EL (cell line): ENCODE data around the gene MEGF6.

Experiments used
- DNase-seq: peaks from one replicate; pipeline ENCODE4 v3.0.0-alpha.2; 2016

Gene MEGF6

DNA sequence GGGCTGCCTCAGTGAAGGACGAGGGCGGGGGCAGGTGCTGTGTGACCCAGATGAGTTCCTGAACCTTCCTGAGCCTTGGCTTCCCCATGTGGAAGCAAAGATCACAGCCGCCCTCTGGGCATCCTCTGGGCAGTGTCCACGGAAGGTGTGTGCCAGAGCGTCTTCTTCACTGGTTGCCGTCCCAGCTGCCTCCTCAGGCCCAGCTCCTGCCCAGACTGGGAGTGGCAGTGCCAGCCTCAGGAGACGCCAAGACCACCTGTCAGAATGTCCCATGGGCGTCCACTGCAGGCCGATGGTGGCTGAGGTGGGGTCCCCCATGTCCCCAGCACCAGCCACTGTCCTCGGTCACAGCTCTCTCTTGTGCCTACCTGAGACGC is 146.7 kb downstream of the MEGF6 start:
- no peak for DNase-seq

DNA sequence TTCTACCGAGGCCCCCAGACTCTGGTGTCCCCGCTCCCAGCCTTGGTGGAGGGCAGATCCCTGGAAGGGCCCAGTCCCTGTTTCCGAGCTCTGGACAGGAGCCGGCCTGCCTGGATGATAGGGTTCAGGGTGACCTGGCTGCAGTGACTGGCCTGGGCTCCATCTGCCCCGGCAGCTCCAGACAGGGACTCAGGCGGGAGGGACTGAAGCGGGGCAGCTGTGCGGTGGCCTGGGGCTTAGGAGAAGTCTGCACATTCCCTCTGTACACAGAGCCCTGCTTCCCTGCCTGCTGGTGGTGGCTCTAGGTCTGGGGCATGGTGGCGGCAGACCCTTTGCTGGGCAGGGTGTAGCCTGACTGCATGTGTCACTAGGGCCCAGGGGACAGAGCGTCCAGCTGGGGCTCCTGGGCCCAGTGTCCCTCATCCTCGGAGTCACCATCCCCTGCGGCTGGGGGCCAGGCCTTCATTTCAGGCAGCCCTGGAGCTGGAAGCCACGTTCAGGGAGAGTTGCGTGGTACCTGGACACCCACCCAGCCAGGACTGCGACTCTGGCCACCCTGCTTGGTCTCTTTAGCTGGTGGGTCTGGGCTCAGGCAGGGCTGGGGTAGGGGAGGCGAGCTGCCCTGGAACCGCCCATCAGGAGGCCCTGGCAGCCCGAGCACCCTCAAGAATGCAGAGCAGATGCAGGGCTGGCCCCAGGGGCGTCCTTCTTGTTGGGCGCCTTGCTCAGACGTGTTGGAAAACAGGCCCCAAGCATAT is 147.2 kb downstream of the MEGF6 start:
- no peak for DNase-seq

DNA sequence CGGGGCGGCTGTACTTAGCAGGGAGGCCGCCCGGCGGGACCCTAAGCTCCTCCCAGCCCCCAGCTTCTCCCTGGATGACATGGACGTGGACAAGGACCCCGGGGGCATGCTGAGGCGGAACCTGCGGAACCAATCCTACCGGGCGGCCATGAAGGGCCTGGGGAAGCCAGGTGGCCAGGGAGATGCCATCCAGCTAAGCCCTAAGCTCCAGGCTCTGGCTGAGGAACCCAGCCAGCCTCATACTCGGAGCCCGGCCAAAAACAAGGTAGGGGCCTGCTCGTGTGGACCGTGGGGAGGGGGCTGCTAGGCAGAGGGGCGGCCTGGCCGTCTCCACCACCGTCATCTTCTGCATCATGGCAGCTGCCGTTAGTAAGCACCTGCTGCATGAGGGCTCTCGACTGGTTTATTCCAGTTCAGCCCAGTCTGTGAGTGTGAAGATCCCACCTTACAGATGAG is 147.9 kb downstream of the MEGF6 start:
- DNase-seq: no peak

DNA sequence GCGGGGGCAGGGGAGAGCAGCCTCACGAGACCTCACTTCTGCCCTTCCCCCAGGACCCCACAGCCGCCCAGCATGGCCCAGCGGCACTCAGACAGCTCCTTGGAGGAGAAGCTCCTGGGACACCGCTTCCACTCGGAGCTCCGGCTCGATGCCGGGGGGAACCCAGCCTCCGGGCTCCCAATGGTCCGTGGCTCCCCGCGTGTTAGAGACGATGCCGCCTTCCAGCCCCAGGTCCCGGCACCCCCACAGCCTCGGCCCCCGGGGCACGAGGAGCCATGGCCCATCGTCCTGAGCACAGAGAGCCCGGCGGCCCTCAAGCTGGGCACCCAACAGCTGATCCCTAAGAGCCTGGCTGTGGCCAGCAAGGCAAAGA is 148.3 kb downstream of the MEGF6 start:
- no peak for DNase-seq

DNA sequence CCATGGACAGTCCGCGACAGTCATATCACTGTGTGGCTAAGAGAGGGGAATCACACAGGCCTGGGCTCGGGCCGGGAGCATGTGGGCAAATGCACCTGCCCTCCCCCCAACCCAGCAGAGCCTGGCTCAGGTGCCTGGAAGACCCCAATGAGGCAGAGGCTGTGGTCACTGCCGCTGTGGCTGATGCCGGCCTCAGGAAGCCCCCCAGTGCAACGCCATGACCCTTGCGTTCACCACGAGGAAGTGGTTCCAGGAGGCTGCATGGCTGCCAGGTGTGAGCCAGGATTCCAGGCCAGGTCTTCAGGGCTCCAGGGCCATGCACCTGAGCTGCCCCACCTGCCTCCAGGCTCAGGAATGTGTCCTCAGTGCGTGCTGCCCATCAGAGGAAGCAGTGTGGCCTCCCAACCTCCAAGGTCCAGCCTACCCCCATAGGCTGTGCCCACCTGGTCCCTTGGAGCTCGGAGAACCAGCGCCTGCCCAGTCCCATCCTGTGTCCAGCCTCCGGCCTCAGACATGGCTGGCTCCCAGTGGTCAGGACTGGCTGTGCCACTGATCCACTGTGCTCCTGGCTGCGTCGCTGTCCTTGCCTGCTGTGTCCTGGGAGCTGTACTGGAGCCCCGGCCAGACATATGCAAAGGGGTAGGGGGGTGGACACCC is 148.8 kb downstream of the MEGF6 start:
- no peak for DNase-seq

DNA sequence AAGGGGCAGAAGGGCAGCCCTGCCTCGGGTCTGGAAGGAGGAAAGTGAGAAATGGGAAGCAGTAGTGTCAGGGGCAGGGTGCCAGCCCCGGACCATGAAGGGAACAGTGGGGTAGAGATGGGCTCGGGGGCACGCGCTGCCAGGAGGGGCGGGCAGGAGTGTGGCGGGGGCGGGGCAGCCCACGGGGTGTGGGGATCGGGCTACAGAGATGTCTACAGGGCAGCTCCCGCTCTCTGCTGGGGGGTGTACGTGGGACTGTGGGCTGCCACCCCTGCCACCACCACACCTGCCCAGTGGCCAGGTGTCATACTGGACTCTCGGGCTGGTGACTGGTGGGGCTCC is 149.4 kb downstream of the MEGF6 start:
- DNase-seq: no peak

DNA sequence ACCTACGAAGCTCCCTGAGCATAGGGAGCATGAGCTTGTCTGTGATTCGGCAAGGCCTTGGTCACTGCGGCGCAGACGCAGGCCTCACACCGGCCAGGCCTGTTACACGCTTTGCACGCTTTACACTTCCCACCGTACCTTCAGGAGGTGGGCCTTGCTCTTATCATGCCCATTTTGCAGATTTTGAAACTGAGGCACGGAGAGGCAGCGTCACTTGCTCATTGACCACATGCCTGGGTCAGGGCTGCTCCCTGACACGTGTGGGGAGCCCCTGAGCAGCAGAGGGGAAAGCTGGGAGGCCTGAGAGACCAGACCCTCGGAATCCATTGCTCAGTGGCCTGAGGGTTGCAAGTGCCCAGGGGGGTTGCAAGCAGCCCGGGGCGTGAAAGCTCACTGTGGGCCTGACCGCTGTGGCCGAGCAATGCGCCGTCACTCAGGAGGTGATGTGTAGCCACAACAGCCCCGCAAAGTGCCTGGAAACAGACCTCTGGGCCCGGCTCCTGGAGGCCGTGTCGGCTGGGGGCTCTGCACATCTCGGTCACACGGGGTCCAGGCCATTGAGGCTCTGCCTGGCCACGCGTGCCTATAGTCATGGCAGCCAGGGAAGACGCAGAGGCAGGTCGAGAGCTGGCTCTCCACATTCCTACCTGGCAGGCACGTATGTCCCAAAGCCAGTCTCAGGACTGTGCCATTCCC is 149.9 kb downstream of the MEGF6 start:
- DNase-seq: no peak

DNA sequence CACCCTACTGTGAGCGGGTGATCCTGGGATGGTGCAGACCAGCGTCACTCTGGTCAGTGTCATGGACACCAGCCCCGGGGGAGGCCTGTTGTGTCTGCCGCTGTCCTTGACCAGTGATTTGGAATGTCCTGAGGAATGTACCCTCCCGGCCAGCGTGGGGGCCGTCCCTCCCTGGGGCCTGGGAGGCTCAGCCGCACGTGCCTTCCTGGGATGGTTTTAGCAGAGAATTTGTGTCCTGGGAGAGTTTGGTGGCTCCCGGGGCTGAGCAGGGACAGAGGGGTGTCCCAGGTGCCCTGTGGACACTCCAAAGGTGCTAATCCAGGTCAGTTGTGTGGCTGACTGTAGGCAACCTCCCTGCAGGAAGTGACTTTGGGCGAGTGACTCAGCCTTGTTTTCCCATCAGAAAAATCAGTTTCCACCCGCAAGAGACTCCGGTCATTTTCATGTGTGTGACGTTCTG is 150.6 kb downstream of the MEGF6 start:
- peak; percentile 42 for DNase-seq

DNA sequence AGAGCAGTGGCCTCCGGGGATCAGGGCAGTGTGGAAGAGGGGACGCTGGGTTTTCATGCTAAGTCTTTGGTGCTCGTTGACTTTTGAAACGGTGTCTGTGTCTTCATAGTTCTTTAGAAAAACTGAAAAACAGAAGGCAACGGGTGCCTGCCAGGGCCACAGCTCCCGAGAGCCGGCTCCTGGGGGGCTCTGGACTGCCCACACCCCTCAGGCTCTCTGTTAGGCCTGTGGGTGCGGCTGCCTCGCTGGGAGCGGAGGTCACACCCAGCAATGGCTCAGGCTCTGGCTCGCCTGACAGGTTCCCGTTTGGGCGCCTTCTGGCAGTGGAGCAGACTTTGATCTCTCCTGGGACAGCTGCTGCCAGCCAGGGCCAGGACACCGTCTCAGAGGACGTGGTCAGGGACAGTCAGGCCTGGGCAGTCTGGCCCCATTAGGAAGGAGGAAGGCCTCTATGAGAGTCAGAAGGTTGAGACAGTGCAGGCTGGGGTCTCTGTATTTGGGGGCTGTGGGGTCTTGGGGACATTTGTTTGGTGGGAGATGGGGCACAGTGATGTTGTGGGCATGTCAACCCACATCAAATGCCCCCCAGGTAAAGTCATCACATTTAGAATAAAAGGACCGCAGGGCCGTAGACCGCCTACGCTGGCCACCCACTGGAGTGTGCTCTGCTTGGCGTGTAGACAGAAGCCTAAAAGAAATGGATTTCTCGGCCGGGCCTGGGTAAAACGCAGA is 151.2 kb downstream of the MEGF6 start:
- DNase-seq: no peak

DNA sequence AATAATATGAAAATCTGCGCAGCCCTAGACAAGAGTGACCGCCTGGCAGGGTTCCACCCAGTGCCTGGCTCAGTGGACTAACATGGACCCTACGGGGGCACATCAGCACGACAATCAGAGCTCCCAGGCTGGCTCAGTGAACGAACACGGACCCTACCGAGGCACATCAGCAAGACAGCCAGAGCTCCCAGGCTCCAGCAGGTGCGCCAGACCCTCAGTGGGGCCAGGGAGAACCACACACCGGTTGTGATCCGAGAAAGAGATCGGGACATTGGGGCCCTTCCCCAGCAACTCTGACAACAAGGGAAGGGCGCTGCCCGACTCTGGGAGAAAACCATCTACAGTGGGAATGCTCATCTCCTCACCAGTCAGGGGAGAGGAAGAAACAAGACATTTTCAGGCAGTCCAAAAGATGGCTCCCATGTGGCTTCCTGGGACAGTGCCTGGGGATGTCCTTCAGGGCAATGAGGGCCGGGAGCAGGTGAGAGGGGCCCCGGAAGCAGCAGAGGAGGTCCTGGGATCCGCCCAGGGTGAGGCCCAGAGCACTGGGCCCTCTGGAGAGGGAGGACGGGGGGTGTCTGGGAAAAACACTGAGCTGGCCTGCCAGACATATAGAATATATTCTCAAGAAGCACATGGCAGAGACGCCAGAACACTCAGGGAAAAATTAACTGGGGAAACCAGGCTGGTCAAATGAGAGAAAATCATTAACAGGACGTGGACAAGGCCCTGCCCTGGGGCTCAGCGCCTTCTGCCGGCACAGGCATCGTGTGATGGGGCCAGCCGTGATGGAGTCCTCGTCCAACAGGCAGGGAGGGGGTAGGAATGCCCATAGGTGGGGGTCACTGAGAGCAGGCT is 152.0 kb downstream of the MEGF6 start:
- DNase-seq: no peak

DNA sequence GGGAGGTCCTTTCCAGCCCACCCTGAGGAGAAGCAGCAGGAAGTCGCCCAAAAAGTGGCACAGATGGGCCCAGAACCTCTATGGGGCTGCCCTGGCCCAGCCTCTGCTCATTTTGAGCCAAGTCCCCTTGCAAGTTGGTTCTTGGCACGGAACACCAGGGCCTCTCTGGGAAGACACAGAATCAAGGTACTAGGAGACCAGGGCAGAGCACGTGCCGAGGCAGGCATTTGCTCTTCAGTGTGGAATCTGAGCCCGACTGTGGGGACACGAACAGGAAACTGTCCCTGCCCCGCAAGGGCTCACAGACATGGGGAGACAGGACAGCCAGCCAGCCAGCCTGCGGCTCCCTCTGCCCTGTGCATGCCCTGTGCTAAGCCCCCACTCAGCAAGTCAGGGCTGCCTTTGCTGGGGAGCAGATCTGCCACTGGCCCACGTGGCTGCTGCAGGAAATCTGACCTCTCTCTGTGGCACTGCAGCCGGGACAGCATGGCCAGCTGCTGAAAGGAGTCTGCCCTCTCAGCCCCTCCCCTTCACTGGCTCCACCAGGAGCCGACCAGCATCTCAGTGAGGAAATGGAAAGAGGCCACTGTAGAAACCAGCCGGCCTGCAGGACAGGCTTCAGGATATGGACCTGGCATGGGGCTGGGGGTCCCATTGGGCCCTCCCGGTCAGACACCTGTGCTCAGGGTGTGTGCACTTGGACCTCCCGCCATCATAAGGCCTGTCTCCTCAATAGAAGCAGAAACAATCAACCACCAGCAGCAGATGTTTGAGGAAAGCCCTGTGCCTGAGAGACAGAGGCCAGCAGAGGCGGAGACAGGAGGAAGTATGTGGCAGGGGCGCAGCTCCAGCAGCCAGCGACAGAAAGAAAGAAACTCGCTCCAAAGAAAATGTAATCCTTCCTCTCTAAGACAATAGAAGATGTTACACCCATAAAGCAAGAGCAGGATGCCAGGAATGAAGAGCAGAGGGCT is 153.1 kb downstream of the MEGF6 start:
- DNase-seq: no peak

DNA sequence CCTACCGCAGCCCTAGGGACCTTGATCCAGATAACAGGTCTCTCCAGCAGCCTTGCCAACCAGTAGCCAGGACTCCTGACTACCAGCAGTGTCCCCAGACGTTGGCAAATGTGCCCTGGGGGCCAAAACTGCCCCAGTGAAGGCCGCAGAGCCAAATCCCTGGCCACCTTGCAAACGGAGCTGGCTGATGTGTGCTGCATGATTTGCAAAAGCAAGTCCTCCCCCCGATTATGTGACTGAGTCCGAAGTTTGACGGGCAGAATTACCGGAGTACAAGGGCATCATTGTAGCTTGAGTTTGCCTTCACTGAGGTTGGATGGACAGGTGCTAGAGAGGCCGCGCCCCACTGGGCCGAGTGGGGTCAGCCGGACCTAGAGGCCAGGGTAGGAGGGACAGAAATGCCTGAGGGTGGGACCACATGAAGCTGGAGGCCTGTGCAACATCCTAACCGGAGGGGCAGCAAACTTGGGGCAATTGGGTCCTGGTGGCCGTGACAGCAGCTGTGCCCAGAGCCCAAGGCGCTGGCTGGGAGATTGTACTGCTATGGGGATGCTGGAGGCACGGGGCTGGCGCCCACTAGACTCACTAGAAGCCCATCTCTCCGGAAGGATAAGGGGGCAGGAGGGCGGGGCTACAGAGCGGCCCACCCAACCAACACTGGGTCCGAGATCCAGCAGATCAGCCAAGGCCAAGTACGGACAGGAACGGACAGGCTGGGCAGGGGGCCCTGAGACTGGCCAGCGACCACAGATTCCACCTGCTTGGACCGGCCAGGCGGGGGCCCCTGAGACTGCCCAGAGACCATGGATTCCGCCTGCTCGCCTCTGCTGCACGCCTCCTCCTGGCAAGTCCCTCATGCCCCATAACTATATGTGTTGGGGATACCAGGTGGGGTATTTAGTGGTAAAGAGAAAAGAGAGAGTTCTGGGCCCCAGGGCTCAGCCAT is 154.1 kb downstream of the MEGF6 start:
- DNase-seq: no peak

DNA sequence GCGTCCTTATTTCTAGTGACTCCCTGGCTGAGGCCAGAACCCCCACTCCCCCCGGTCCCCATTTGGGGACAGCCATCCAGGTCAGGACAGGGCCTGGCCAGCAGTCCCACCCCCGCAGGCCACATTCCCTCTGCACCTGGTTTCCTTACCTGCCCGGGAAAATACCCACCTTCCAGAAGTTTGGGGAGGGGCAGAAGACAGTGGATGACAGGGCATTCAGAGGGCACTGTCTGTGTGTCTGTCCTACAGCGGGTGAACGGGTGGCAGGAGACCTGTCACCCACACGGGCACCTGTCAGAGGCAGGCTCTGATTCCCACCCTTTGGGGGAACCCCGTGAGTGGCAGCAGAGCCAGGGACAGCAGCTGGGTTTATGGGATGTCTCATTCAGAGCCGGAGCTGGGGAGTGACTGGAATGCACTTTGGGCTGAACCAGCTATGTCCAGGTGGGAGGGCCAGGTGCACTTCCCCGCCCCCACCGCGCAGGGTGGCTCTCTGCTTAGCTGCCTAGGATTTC is 154.8 kb downstream of the MEGF6 start:
- DNase-seq: no peak

DNA sequence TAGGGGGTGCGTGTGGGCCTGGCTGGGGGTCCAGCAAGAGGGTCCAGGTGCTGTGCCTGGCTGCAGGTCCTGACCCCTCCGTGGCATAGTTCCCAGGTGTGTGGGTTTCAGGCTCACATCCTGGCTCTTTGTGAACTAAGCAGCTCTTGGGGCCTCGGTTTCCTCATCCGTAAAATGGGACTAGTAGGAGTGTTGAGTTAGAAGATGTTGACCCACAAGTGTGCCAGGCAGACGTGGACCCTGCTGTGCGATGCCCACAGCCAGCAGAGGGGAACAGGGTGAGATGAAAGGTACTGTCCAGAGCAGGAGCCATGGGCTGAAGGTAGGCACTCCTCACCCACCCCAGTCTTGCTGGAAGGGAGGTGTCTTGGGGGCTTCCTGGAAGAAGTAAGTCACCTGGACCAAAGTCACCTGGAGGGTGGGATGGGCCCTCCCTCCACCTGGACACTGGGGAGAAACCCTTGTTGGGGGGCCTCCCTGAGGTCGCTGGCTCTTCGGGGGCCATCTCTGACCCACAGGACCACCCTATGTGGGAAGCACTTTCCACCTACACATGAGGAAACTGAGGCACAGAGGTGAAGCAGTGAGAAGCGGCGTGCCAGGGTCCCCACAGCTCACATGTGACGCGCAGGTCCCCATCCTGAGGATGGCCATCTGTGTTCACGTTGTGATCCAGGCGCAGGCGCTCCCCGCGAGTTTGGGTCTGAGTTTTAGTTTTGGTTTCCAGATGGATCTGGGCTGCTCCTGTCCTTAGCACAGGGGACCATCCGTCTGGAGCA is 155.4 kb downstream of the MEGF6 start:
- no peak for DNase-seq

DNA sequence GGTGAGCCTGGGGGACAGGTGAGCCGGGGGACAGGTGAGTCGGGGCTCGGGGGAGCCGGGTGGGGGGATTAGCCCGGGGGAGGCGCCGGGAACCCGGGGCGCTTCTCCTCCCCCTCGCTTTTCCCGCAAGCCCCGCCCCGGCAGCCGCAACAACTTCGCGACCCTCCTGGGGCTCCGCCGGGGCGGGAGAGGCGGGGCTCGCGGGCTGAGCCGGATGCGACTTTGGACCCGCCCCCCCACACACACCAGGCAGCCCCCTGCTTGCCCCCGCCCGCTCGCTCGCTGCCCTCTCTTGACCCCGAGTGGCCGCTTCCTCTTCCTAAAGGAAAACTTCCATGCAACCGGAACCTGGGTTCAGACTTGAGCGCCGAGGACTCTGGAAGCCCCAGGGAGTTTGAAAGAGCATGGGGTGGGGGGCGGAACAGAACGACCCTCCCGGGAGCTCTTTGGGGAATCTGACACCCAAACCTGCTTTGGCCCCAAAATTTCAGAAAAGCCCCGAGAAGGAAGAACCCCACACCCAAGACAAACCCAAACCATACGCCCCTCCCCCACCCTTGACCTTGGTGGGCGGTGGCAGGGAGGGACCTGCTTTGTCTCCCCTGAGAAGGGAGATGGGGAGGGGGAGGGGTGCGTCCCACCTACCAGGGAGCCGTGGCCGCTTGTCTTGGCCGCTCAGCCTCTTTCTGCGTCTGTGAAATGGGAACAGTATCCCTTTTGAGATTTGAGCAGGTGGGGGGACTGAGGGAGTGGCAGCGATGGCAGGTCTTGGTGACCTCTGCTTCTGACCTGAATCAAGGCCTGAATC is 156.3 kb downstream of the MEGF6 start:
- DNase-seq: peak; percentile 23

DNA sequence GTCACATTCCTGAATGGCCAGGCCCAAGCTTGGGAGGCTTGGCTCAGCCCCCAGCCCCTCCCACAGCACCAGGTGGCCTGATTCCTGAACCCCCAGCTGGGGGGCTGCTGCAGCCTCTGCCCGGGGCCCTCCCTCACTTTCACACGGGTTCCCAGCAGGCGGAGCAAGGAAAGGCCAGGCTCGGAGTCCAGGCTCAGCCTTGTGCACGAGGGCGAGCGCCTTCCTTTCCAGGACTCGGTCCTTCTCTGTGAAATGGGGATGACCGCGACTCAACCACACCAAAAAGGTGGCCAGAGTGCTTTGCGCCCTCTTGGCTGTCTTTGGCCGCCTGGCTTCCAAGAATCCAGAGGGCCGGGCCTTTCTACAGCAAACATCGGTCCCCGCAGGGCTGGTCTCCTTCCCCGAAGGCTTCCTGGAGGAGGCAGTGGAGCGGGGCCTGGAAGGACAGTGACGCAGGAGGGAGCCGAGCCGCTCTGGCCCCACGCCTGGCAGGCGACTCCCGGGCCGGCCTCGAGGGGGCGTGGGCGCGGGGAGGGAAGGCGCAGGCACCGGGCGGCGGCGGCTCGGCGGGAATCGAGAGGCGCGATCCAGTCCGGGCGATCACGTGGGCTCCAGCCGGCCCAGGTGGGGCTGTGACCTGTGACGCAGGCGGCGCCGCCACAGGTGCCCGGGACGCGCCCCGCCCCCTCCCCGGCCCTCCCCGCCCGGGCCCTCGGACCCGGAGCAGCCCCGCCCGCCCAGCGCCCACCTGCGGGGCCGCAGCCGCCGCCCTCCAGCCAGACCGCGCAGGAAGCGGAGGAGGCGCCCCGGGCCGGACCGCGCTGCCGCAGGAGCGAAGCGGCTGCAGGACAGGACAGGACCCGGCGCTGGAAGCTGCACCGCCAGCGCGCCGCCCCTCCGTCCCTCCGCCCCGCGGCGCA is 157.2 kb downstream of the MEGF6 start, which contains the start of gene ARHGEF16:
Gene ARHGEF16, plus strand, starts transcription at position 775 of the 920 bp plus-strand sequence. CDS start 8,420 bp downstream, outside the sequence.
- DNase-seq: peak; percentile 57
